ENCODE measurements around the gene DGKG. TPM values are rescaled to one million over a fixed set of nuclear protein-coding genes. Genes with fewer than 3 reads are reported as not detected.
A peak's percentile ranks its signal among the peaks of the same experiment; 100 is the strongest.

DGKG gene
- total and polyA plus RNA-seq, 4 donors: 0.84 to 7.8 (median 1.7) TPM

DNA sequence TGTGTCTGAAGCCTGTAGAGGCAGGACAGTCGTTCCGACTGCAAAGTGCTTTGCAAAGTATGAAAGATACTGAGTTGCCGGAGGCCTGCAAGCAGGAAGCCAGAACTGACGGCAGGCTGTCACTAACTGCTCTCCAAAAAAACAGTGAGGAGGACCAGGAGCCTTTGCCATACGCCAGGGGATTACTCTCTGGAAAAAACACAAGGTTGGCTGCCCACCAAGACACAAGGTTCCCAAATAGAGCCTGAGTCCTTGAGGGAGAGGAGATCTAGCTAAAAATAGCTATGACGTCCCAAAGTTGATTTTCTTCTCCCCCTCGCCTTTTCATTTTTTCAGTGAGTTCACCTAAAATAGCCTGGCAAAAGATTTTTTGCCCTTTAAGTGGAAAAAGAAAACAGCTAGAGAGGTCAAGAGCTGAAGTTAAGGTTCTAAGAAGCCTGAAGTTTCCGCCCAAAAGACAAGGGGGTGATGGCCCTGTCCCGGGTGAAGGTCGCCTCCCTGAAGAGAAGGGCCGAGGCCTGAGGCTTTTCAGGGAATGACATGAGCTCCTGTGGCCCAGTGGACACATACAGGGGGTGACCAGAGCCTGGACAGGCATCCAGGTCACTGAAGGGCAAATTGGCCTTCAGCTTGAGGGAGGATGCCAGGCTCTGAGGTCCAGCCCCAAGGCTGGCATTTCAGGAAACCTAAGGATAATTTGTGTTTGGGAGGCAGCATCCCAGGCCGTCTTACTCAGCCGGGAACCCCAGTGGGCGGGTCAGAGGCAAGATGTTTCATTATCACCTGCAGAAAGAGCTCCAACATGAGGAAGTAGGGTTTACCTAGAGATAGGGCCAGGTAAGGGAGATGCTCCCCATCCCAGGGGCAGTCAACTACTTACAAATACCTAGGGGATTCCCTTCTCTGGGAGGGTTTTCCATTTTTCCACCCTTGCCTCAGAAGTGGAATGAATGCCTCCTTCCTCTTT lies 44.9 kb upstream of the DGKG start (continued):
- TF ChIP-seq, protein P1, sequence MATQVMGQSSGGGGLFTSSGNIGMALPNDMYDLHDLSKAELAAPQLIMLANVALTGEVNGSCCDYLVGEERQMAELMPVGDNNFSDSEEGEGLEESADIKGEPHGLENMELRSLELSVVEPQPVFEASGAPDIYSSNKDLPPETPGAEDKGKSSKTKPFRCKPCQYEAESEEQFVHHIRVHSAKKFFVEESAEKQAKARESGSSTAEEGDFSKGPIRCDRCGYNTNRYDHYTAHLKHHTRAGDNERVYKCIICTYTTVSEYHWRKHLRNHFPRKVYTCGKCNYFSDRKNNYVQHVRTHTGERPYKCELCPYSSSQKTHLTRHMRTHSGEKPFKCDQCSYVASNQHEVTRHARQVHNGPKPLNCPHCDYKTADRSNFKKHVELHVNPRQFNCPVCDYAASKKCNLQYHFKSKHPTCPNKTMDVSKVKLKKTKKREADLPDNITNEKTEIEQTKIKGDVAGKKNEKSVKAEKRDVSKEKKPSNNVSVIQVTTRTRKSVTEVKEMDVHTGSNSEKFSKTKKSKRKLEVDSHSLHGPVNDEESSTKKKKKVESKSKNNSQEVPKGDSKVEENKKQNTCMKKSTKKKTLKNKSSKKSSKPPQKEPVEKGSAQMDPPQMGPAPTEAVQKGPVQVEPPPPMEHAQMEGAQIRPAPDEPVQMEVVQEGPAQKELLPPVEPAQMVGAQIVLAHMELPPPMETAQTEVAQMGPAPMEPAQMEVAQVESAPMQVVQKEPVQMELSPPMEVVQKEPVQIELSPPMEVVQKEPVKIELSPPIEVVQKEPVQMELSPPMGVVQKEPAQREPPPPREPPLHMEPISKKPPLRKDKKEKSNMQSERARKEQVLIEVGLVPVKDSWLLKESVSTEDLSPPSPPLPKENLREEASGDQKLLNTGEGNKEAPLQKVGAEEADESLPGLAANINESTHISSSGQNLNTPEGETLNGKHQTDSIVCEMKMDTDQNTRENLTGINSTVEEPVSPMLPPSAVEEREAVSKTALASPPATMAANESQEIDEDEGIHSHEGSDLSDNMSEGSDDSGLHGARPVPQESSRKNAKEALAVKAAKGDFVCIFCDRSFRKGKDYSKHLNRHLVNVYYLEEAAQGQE (IDR thresholded peaks at IDR 0.05): no peak
- peak; percentile 47 for TF ChIP-seq SP1 (IDR thresholded peaks at IDR 0.05)
- TF ChIP-seq HNF4G (IDR thresholded peaks at IDR 0.05): no peak
- no peak for TF ChIP-seq EGR1 (IDR thresholded peaks at IDR 0.05; ENCODE audit: low read depth in 2 of 2)
- TF ChIP-seq RXRA (IDR thresholded peaks at IDR 0.05): peak; percentile 29 to 64
- no peak for TF ChIP-seq HNF4A (conservative IDR thresholded peaks at IDR 0.05)

DNA sequence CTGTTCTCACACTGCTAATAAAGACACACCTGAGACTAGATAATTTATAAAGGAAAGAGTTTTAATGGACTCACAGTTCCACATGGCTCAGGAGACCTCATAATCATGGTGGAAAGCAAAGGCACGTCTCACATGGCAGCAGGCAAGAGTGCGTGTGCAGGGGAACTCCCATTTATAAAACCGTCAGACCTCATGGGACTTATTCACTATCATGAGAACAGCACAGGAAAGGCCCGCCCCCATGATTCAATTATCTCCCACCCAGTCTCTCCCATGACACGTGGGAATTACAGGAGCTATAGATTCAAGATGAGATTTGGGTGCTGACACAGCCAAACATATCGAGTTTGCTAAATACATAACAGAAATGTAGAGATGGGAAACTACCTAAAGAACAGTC lies 39.5 kb upstream of the DGKG start:
- no peaks in the 10 kb centered on the region for H3K4me1 ChIP-seq (ENCODE audit: control insufficient read depth in 4 of 4, insufficient read depth in 4 of 4, low read length in 3 of 4)
- H3K4me3 ChIP-seq (ENCODE audit: low read depth in 1 of 3, low read length in 3 of 3): no peak overlapping the region
- WGBS: 77% methylated on average over 6 of the region's 6 CpGs
- no peak for DNase-seq (ENCODE audit: low spot score)
- H3K27ac ChIP-seq (ENCODE audit: low read depth in 1 of 2, low read length in 2 of 2): no peak overlapping the region
- no peaks in the 10 kb centered on the region for H3K9me3 ChIP-seq (ENCODE audit: control insufficient read depth in 4 of 4, low read length in 3 of 4)
- H3K36me3 ChIP-seq (ENCODE audit: control insufficient read depth in 4 of 4, insufficient read depth in 3 of 4, low read depth in 1 of 4, low read length in 3 of 4): no peaks in the 10 kb centered on the region
- no peaks in the 10 kb centered on the region for H3K27me3 ChIP-seq (ENCODE audit: control insufficient read depth in 4 of 4, insufficient read depth in 4 of 4, low read length in 3 of 4)
- H3K9ac ChIP-seq (ENCODE audit: low read depth in 1 of 2, low read length in 2 of 2): no peak overlapping the region
- TF ChIP-seq HNF4G (IDR thresholded peaks at IDR 0.05): no peak
- TF ChIP-seq SP1 (IDR thresholded peaks at IDR 0.05): no peak
- no peak for TF ChIP-seq GABPA (IDR thresholded peaks at IDR 0.05 in 1 of 2, conservative IDR thresholded peaks at IDR 0.05 in 1 of 2)
- TF ChIP-seq, protein P2, sequence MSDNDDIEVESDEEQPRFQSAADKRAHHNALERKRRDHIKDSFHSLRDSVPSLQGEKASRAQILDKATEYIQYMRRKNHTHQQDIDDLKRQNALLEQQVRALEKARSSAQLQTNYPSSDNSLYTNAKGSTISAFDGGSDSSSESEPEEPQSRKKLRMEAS (IDR thresholded peaks at IDR 0.05): no peak
- TF ChIP-seq JUND (IDR thresholded peaks at IDR 0.05): no peak
- no peak for TF ChIP-seq RXRA (IDR thresholded peaks at IDR 0.05)
- TF ChIP-seq FOXA1 (IDR thresholded peaks at IDR 0.05): no peak
- TF ChIP-seq HNF4A (conservative IDR thresholded peaks at IDR 0.05): no peak
- TF ChIP-seq EGR1 (IDR thresholded peaks at IDR 0.05; ENCODE audit: low read depth in 2 of 2): no peak
- TF ChIP-seq, protein P1 (IDR thresholded peaks at IDR 0.05): no peak

DNA sequence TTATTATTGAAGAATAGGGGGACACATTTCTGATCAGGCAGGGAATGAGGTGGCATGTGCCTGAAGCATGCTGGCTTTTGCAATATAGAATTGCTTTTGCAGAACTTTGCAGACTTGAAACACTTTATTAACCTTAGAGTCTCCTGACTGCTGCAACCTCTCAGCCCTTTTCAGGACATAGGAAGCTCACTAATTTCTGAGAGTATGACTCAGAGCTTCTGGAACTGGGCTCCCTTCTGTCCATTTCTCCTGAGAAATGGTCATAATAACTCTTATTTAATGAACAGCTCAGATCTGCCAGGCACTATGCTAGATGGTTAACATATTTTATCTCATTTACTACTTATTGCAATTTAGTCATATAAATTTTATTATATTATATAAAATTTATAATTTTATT lies 38.6 kb upstream of the DGKG start:
- no peak for DNase-seq (ENCODE audit: low spot score)
- Histone ChIP-seq H3K9me3 (ENCODE audit: control insufficient read depth in 4 of 4, low read length in 3 of 4) (no peaks in the 10 kb centered on the region), H3K27me3 (ENCODE audit: control insufficient read depth in 4 of 4, insufficient read depth in 4 of 4, low read length in 3 of 4) (no peaks in the 10 kb centered on the region), H3K36me3 (ENCODE audit: control insufficient read depth in 4 of 4, insufficient read depth in 3 of 4, low read depth in 1 of 4, low read length in 3 of 4) (no peaks in the 10 kb centered on the region), H3K4me3 (ENCODE audit: low read depth in 1 of 3, low read length in 3 of 3) (no peak overlapping the region), H3K4me1 (ENCODE audit: control insufficient read depth in 4 of 4, insufficient read depth in 4 of 4, low read length in 3 of 4) (no peaks in the 10 kb centered on the region), H3K9ac (ENCODE audit: low read depth in 1 of 2, low read length in 2 of 2) (no peak overlapping the region), H3K27ac (ENCODE audit: low read depth in 1 of 2, low read length in 2 of 2) (no peak overlapping the region)
- TF ChIP-seq, protein P2 (IDR thresholded peaks at IDR 0.05): no peak
- TF ChIP-seq HNF4A (conservative IDR thresholded peaks at IDR 0.05): no peak
- no peak for TF ChIP-seq EGR1 (IDR thresholded peaks at IDR 0.05; ENCODE audit: low read depth in 2 of 2)
- TF ChIP-seq TAF1 (conservative IDR thresholded peaks at IDR 0.05): no peak
- no peak for TF ChIP-seq HNF4G (IDR thresholded peaks at IDR 0.05)
- TF ChIP-seq RXRA (IDR thresholded peaks at IDR 0.05): no peak
- TF ChIP-seq RAD21 (IDR thresholded peaks at IDR 0.05): no peak
- no peak for TF ChIP-seq YY1 (IDR thresholded peaks at IDR 0.05)
- TF ChIP-seq NR2F2 (IDR thresholded peaks at IDR 0.05): no peak
- TF ChIP-seq, protein P3, sequence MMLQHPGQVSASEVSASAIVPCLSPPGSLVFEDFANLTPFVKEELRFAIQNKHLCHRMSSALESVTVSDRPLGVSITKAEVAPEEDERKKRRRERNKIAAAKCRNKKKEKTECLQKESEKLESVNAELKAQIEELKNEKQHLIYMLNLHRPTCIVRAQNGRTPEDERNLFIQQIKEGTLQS (IDR thresholded peaks at IDR 0.05): no peak
- no peak for TF ChIP-seq SP1 (IDR thresholded peaks at IDR 0.05)
- TF ChIP-seq FOXA1 (IDR thresholded peaks at IDR 0.05): no peak

All from liver (tissue), 9 donors.